ENCODE measurements around the gene STK24. TPM values are rescaled to one million over a fixed set of nuclear protein-coding genes. Genes with fewer than 3 reads are reported as not detected.

STK24 gene
- total and polyA plus RNA-seq, 2 of the 4 experiments (the other 2 are of a cell fraction): 29.2 to 43.4 TPM

DNA sequence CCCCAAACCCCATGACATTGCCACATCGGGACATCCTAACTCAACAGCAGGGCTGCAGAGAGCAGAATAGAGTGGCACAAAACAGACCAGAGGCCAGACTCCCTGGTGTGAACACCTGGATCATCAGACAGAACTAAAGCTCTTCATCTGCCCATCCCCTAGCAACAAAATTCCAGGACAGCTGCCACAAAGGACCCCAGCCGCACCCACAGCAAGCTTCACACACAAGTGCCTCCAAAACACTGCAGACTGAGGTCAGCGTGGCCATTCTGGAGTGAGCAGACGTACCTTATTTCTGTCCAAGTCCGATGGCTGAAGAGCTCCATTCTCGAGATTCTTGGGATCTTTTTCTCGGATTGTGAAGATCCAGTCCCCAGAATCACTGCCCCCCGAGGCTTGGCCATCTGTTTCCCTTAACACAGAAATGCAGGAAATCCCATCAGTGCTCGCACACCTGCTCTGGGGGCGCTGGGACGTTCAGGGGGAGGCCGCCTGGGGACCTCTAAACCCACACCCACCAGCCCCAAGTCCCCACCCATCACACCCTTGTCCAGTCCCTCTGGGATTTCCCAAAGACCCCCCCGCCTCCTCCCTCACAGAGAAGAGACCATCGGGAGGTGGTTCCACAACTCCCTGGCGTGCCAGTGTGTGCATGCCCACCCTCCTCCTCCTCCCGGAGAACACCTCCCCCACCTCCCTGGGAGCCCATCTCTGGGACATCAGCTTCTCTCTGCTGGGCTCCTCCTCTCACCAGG lies 115.2 kb downstream of the STK24 start:
- H2AK5ac ChIP-seq (ENCODE audit: low read depth, low read length): no peak overlapping the region
- no peak overlapping the region for H3K4me3 ChIP-seq (ENCODE audit: insufficient read depth, low read depth, low read length)
- ChIA-PET POLR2A (ENCODE audit: unreplicated experiment) (no interaction called here), CTCF (interaction anchor here (1.4 kb wide), 1 partner anchor 192 kb away, joined by 3 read pairs; no protein-coding TSS in a partner anchor)
- no peak overlapping the region for H3K23ac ChIP-seq (ENCODE audit: low read depth, low read length)
- no peak for DNase-seq
- no peak for ATAC-seq (ENCODE audit: low read depth)
- dilution Hi-C loops (cut with HindIII; ENCODE audit: low sequenced_read_pairs, unreplicated experiment) (loop anchor here (25.0 kb wide), 1 partner anchor 201 kb away; no protein-coding TSS in a partner anchor), in situ Hi-C loops (cut with MboI; ENCODE audit: low sequenced_read_pairs) (no loop called here), intact Hi-C loops (cut with micrococcal nuclease) (no loop called here)
- H4K8ac ChIP-seq (ENCODE audit: low read depth in 2 of 2, low read length in 2 of 2): no peak overlapping the region
- H2BK15ac ChIP-seq (ENCODE audit: low read depth, low read length): no peak overlapping the region
- H3K14ac ChIP-seq (replicated peaks; ENCODE audit: low read depth, low read length): no peak overlapping the region
- peaks cover 40 to 75% of the 10 kb centered on the region in 2 experiments for H3K79me1 ChIP-seq (ENCODE audit: low read depth in 1 of 2, low read length in 2 of 2)
- H3K9ac ChIP-seq (ENCODE audit: low read depth, low read length): no peak overlapping the region
- H3K9me1 ChIP-seq (ENCODE audit: insufficient read depth, low read length): peaks cover 22% of the 10 kb centered on the region
- H4K5ac ChIP-seq (ENCODE audit: low read depth, low read length): no peak overlapping the region
- WGBS, 2 experiments (ENCODE audit: extremely low coverage in 2 of 2, insufficient read length in 1 of 2): 89% methylated on average over 7 of the region's 16 CpGs; no CpG with 5 or more reads in 1 of the 2 experiments
- H2BK5ac ChIP-seq (ENCODE audit: low read depth, low read length, poor library complexity, severe bottlenecking): no peak overlapping the region
- no peak overlapping the region for H3K27ac ChIP-seq (ENCODE audit: insufficient read depth, low read length)
- H2AFZ ChIP-seq (replicated peaks; ENCODE audit: low read length, poor library complexity): no peak overlapping the region
- no peak overlapping the region for H3K56ac ChIP-seq (ENCODE audit: extremely low read depth, insufficient read depth, low read length)
- TF ChIP-seq, protein P1, sequence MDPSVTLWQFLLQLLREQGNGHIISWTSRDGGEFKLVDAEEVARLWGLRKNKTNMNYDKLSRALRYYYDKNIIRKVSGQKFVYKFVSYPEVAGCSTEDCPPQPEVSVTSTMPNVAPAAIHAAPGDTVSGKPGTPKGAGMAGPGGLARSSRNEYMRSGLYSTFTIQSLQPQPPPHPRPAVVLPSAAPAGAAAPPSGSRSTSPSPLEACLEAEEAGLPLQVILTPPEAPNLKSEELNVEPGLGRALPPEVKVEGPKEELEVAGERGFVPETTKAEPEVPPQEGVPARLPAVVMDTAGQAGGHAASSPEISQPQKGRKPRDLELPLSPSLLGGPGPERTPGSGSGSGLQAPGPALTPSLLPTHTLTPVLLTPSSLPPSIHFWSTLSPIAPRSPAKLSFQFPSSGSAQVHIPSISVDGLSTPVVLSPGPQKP (IDR thresholded peaks at IDR 0.05; ENCODE audit: borderline replicate concordance, low read depth, low read length): no peak
- TF ChIP-seq RFX5 (IDR thresholded peaks at IDR 0.05; ENCODE audit: low read depth, low read length) (no peak), BHLHE40 (IDR thresholded peaks at IDR 0.05; ENCODE audit: low read depth, low read length) (no peak), RCOR1 (IDR thresholded peaks at IDR 0.05; ENCODE audit: insufficient replicate concordance, low read length) (no peak), NFE2L2 (IDR thresholded peaks at IDR 0.05; ENCODE audit: low read depth, low read length) (no peak), MAFK (IDR thresholded peaks at IDR 0.05; ENCODE audit: low read depth, low read length) (no peak), POLR2A (IDR thresholded peaks at IDR 0.05; ENCODE audit: low read depth, low read length) (no peak), CEBPB (IDR thresholded peaks at IDR 0.05; ENCODE audit: low read depth, low read length) (no peak), FOS (IDR thresholded peaks at IDR 0.05; ENCODE audit: low read depth, low read length) (no peak), CHD1 (IDR thresholded peaks at IDR 0.05; ENCODE audit: low read depth, low read length) (no peak), MAZ (IDR thresholded peaks at IDR 0.05; ENCODE audit: borderline replicate concordance, low read depth, low read length) (no peak)
- TF ChIP-seq, protein P2, sequence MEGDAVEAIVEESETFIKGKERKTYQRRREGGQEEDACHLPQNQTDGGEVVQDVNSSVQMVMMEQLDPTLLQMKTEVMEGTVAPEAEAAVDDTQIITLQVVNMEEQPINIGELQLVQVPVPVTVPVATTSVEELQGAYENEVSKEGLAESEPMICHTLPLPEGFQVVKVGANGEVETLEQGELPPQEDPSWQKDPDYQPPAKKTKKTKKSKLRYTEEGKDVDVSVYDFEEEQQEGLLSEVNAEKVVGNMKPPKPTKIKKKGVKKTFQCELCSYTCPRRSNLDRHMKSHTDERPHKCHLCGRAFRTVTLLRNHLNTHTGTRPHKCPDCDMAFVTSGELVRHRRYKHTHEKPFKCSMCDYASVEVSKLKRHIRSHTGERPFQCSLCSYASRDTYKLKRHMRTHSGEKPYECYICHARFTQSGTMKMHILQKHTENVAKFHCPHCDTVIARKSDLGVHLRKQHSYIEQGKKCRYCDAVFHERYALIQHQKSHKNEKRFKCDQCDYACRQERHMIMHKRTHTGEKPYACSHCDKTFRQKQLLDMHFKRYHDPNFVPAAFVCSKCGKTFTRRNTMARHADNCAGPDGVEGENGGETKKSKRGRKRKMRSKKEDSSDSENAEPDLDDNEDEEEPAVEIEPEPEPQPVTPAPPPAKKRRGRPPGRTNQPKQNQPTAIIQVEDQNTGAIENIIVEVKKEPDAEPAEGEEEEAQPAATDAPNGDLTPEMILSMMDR (conservative IDR thresholded peaks at IDR 0.05; ENCODE audit: low read depth, low read length): no peak
- TF ChIP-seq, protein P3, sequence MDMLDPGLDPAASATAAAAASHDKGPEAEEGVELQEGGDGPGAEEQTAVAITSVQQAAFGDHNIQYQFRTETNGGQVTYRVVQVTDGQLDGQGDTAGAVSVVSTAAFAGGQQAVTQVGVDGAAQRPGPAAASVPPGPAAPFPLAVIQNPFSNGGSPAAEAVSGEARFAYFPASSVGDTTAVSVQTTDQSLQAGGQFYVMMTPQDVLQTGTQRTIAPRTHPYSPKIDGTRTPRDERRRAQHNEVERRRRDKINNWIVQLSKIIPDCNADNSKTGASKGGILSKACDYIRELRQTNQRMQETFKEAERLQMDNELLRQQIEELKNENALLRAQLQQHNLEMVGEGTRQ (IDR thresholded peaks at IDR 0.05; ENCODE audit: low read depth, low read length): no peak
- H2AK9ac ChIP-seq (replicated peaks; ENCODE audit: low read depth, low read length, poor library complexity): no peak overlapping the region
- no peaks in the 10 kb centered on the region for H3K4me1 ChIP-seq (ENCODE audit: control insufficient read depth, insufficient read depth, low read length)
- peaks cover 56% of the 10 kb centered on the region for H3K36me3 ChIP-seq (ENCODE audit: control insufficient read depth, insufficient read depth, low read length)
- no peak overlapping the region for H3K18ac ChIP-seq (ENCODE audit: low read depth, low read length)
- H3K4ac ChIP-seq (ENCODE audit: low read depth, low read length): no peak overlapping the region; the same call in 1 of the 2 replicates
- no peak overlapping the region for H2BK120ac ChIP-seq (ENCODE audit: low read depth, low read length)
- no peak overlapping the region for H2BK20ac ChIP-seq (ENCODE audit: low read depth, low read length)
- BruUV-seq (replicated peaks): no TSS peak
- no peaks in the 10 kb centered on the region for H3K9me3 ChIP-seq (ENCODE audit: control insufficient read depth, insufficient read depth, low read length)
- H3K4me2 ChIP-seq (ENCODE audit: low read depth, low read length): no peak overlapping the region
- no peak overlapping the region for H4K91ac ChIP-seq (ENCODE audit: insufficient read depth, low read depth, low read length)
- H4K20me1 ChIP-seq (ENCODE audit: insufficient read depth, low read length): peaks cover 26% of the 10 kb centered on the region
- no peaks in the 10 kb centered on the region for H3K27me3 ChIP-seq (ENCODE audit: control insufficient read depth, insufficient read depth, low read length)
